HepG2 (cell line): ENCODE data around the gene ENTPD1. TPM values are rescaled to one million over a fixed set of nuclear protein-coding genes. Genes with fewer than 3 reads are reported as not detected.

Experiments
- ATAC-seq: fragments of 200-7000 bp; cut with Tn5 transposase; 3 replicates; pipeline ENCODE4 v1.9.1; 2020; ENCODE audit warnings: mild to moderate bottlenecking, moderate library complexity
- BruUV-seq: library from RNA; stranded (reverse); fragments of 400-500 nt; replicated peaks from 2 replicates; lab custom pipeline; 2021; lab: Mats Ljungman, UMichigan
- CTCF ChIA-PET: fragments of 300-600 bp; formaldehyde crosslinking; extraction: SDS; loops from one replicate; lab custom pipeline; 2021; ENCODE audit warnings: low total read pairs, inconsistent platforms, low intra/inter-chr PET ratio; lab: Yijun Ruan, JAX
- POLR2A ChIA-PET: fragments of 350-600 bp; sonication (Branson Sonifier 250); formaldehyde crosslinking; loops from one replicate; lab custom pipeline; 2020; ENCODE audit warnings: antibody characterized with exemption, inconsistent platforms; lab: Yijun Ruan, JAX
- DNase-seq: peaks from one replicate; pipeline ENCODE4 v3.0.0-alpha.2; 2015; ENCODE audit warnings: low spot score
- FAIRE-seq: peaks from 3 replicates; lab custom pipeline; 2011; peaks lifted over from hg19 to GRCh38; lab: Jason Lieb, UNC
- H2AFZ ChIP-seq: one replicate; pipeline ENCODE4 v1.6.1; 2011; ENCODE audit warnings: low read length, inconsistent platforms
- H3K27ac ChIP-seq: fragments of 300-600 bp; 3 replicates; pipeline ENCODE4 v1.8.0; 2011; ENCODE audit warnings: mixed run types, mild to moderate bottlenecking, mixed read lengths, low read length, inconsistent platforms; ENCODE audit not compliant: insufficient read depth; ENCODE audit errors: extremely low read length
- H3K27me3 ChIP-seq, 2 experiments: fragments of 200-600 bp in 1 of 2; 2 replicates in 1 of 2; 3 replicates in 1 of 2; pipeline versions ENCODE4 v1.6.0 to v1.8.0; 2011; ENCODE audit warnings: low read length in 2 of 2, mild to moderate bottlenecking in 2 of 2, moderate library complexity in 2 of 2, inconsistent platforms in 1 of 2; ENCODE audit not compliant: insufficient read depth in 2 of 2, control insufficient read depth in 1 of 2
- H3K36me3 ChIP-seq, 2 experiments: fragments of 200-600 bp in 1 of 2; replicated peaks in 1 of 2; 2 replicates in 1 of 2; 3 replicates in 1 of 2; pipeline versions ENCODE4 v1.5.1 to v1.8.0; 2011; ENCODE audit warnings: low read length in 2 of 2, inconsistent platforms in 1 of 2; ENCODE audit not compliant: insufficient read depth in 2 of 2, control insufficient read depth in 1 of 2
- H3K4me1 ChIP-seq: 2 replicates; pipeline ENCODE4 v1.5.1; 2012; ENCODE audit warnings: low read length, inconsistent platforms; ENCODE audit not compliant: insufficient read depth
- H3K4me2 ChIP-seq: 2 replicates; pipeline ENCODE4 v1.6.0; 2011; ENCODE audit warnings: low read depth, low read length, inconsistent platforms
- H3K4me3 ChIP-seq, 3 experiments: fragments of 200-600 bp in 1 of 3; sonication (generic), shearing (Covaris generic) in 1 of 3; replicated peaks in 1 of 3; 2 replicates each; pipeline ENCODE4 v1.5.1; 2011 to 2016; ENCODE audit warnings: low read length in 3 of 3, inconsistent platforms in 2 of 3, low read depth in 2 of 3, mild to moderate bottlenecking in 2 of 3, control low read depth in 1 of 3, mixed read lengths in 1 of 3; ENCODE audit not compliant: insufficient read depth in 1 of 3
- H3K79me2 ChIP-seq: one replicate; pipeline ENCODE4 v1.6.1; 2011; ENCODE audit warnings: low read length, inconsistent platforms; ENCODE audit not compliant: insufficient read depth
- H3K9ac ChIP-seq: 2 replicates; pipeline ENCODE4 v1.6.0; 2011; ENCODE audit warnings: mild to moderate bottlenecking, low read depth, low read length, inconsistent platforms; ENCODE audit not compliant: insufficient read depth
- H3K9me3 ChIP-seq: 2 replicates; pipeline ENCODE4 v1.5.1; 2012; ENCODE audit warnings: mild to moderate bottlenecking, low read length
- H4K20me1 ChIP-seq: 2 replicates; pipeline ENCODE4 v1.6.0; 2011; ENCODE audit warnings: inconsistent platforms, mild to moderate bottlenecking, low read length, moderate library complexity; ENCODE audit not compliant: insufficient read depth
- AGO2 ChIP-seq: fragments of 200-400 bp; formaldehyde crosslinking; optimal IDR thresholded peaks from 2 replicates; pipeline ENCODE3; 2017; ENCODE audit warnings: mild to moderate bottlenecking, low read depth, low read length, moderate library complexity
- FOXK2 ChIP-seq: fragments of 450-650 bp; IDR thresholded peaks from 2 replicates; pipeline ENCODE4 v1.6.1; 2016
- GLI4 ChIP-seq: sonication (generic); formaldehyde crosslinking; IDR thresholded peaks from 2 replicates; pipeline ENCODE4 v1.5.1; 2020; ENCODE audit warnings: missing genetic modification reagents, mild to moderate bottlenecking, moderate library complexity, borderline replicate concordance
- HOXA7 ChIP-seq: sonication (generic); formaldehyde crosslinking; IDR thresholded peaks from 2 replicates; pipeline ENCODE4 v1.8.1; 2022; ENCODE audit warnings: mild to moderate bottlenecking, missing genetic modification reagents, moderate library complexity
- MXD4 ChIP-seq: IDR thresholded peaks from 2 replicates; pipeline ENCODE4 v1.6.1; 2016; ENCODE audit warnings: mild to moderate bottlenecking, missing biosample characterization, missing genetic modification reagents
- NCOA5 ChIP-seq: sonication (generic); formaldehyde crosslinking; IDR thresholded peaks from 2 replicates; pipeline ENCODE4 v1.4.0; 2020; ENCODE audit warnings: missing genetic modification reagents
- NR2F6 ChIP-seq, 2 experiments: IDR thresholded peaks; 2 replicates each; pipeline ENCODE4 v1.6.1; 2016; ENCODE audit warnings: antibody characterized with exemption in 1 of 2, mild to moderate bottlenecking in 1 of 2
- POLR2A ChIP-seq, 2 experiments: IDR thresholded peaks; 2 replicates each; pipeline ENCODE4 v1.6.1; 2011; ENCODE audit warnings: low read depth in 2 of 2, low read length in 2 of 2, mild to moderate bottlenecking in 1 of 2, moderate library complexity in 1 of 2; ENCODE audit not compliant: insufficient read depth in 1 of 2
- REXO4 ChIP-seq: sonication (generic); formaldehyde crosslinking; IDR thresholded peaks from 2 replicates; pipeline ENCODE4 v1.8.0; 2022; ENCODE audit warnings: missing genetic modification reagents, mild to moderate bottlenecking, borderline replicate concordance
- SMC3 ChIP-seq: IDR thresholded peaks from 2 replicates; pipeline ENCODE4 v1.6.1; 2011; ENCODE audit warnings: low read length, improper control_type of control experiment
- TBX3 ChIP-seq: fragments of 450-650 bp; IDR thresholded peaks from 2 replicates; pipeline ENCODE4 v1.6.1; 2017; ENCODE audit warnings: antibody characterized with exemption, mild to moderate bottlenecking, inconsistent platforms, borderline replicate concordance
- ZNF251 ChIP-seq: sonication (generic); formaldehyde crosslinking; IDR thresholded peaks from 2 replicates; pipeline ENCODE4 v1.9.0; 2021; ENCODE audit warnings: mild to moderate bottlenecking, missing genetic modification reagents
- ZNF660 ChIP-seq: sonication (generic); formaldehyde crosslinking; IDR thresholded peaks from 2 replicates; pipeline ENCODE4 v1.5.1; 2020; ENCODE audit warnings: mild to moderate bottlenecking, low read depth, missing genetic modification reagents, borderline replicate concordance
- ZNF850 ChIP-seq: sonication (generic); formaldehyde crosslinking; conservative IDR thresholded peaks from 2 replicates; pipeline ENCODE4 v1.9.0; 2021; ENCODE audit warnings: mild to moderate bottlenecking, missing genetic modification reagents
- in situ Hi-C: cut with HindIII; loops from 2 replicates; pipeline ENCODE4 v1.10.0; 2017; ENCODE audit warnings: low pct_unique_long_range_greater_than_20kb; ENCODE audit not compliant: extremely low pct_ligation_motif_present
- intact Hi-C: fragments of 100-400 bp; cut with micrococcal nuclease; formaldehyde crosslinking; loops from one replicate; pipeline ENCODE4 v1.10.0; 2022; ENCODE audit not compliant: unreplicated experiment
- polyA plus RNA-seq, 8 experiments: library from polyadenylated mRNA; depleted of rRNA in 3 of 8; stranded (reverse) in 7 of 8; unstranded in 1 of 8; fragments of >200 nt; fragmentation: Illumina TruSeq in 4 of 8; extraction: Trizol in 4 of 8; gene quantifications; 2 replicates each; pipeline versions ENCODE4 v1.2.1 to v1.2.3, GENCODE V29; 2011 to 2016; ENCODE audit warnings: low read depth in 4 of 8, missing spikeins in 1 of 8, mixed read lengths in 1 of 8; ENCODE audit not compliant: insufficient read depth in 1 of 8
- total RNA-seq, 5 experiments: library from RNA; depleted of rRNA; stranded (reverse); fragments of >200 nt; fragmentation: Illumina TruSeq; extraction: Trizol; gene quantifications; 2 replicates each; pipeline ENCODE4 v1.2.3, GENCODE V29; 2016; ENCODE audit warnings: low read depth in 1 of 5
- TF ChIP-seq, protein P1 (sequence below): sonication (generic); formaldehyde crosslinking; conservative IDR thresholded peaks from 2 replicates; pipeline ENCODE4 v1.4.0; 2020; ENCODE audit warnings: missing genetic modification reagents

Gene ENTPD1
- total and polyA plus RNA-seq, 2 of the 13 experiments (the other 11 are each of a cell fraction or from before 2014, with no cell fraction given), result 0.07 TPM

DNA sequence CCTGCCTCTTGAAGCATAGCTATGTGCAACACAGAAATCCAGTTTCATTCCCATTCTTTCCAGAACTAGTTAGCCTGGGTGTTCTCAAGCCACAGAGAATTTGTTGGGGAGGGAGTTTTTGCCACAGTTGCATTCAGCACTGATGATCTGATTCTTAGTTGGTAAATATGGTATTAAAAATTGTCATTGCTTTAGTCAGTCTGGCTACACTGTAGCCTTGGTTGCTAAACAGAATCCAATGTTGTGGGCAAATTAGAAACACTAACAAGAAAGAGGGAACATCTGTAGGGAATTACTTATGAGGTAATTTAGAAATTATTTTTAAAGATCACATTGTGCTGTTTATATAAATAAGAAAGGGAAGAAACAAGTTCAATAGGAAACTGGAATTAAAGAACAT is 94.8 kb downstream of the ENTPD1 start:
- BruUV-seq, result no TSS peak
- CTCF ChIA-PET, result no interaction called here
- in situ Hi-C loops (loop anchor here (25.0 kb wide), 1 partner anchor 438 kb away; no protein-coding TSS in a partner anchor), intact Hi-C loops (no loop called here)
- Histone ChIP-seq H3K27ac (no peak overlapping the region), H3K9ac (no peak overlapping the region), H2AFZ (no peak overlapping the region), H3K4me2 (no peak overlapping the region)
- FAIRE-seq, result no peak
- TF ChIP-seq TBX3, result no peak
- no peak for TF ChIP-seq ZNF660 (CRISPR knock-in tag)
- no peak for TF ChIP-seq FOXK2
- no peak for TF ChIP-seq MXD4 (CRISPR knock-in tag)
- no peak for TF ChIP-seq ZNF850 (CRISPR knock-in tag)
- no peak for TF ChIP-seq AGO2
- no peak for TF ChIP-seq ZNF251 (CRISPR knock-in tag)
- no peak for TF ChIP-seq POLR2A (IDR thresholded peaks at IDR 0.05; ENCODE audit: insufficient read depth in 1 of 2, low read depth in 2 of 2, low read length in 2 of 2)
- TF ChIP-seq NCOA5 (CRISPR knock-in tag), result no peak
- no peak for TF ChIP-seq NR2F6 (IDR thresholded peaks at IDR 0.05)
- no peak for TF ChIP-seq NR2F6 (CRISPR knock-in tag; IDR thresholded peaks at IDR 0.05)
- no peak for TF ChIP-seq GLI4 (CRISPR knock-in tag)
- TF ChIP-seq HOXA7 (CRISPR knock-in tag), result no peak
- TF ChIP-seq SMC3, result no peak
- no peak for TF ChIP-seq REXO4 (CRISPR knock-in tag)
- TF ChIP-seq, protein P1, sequence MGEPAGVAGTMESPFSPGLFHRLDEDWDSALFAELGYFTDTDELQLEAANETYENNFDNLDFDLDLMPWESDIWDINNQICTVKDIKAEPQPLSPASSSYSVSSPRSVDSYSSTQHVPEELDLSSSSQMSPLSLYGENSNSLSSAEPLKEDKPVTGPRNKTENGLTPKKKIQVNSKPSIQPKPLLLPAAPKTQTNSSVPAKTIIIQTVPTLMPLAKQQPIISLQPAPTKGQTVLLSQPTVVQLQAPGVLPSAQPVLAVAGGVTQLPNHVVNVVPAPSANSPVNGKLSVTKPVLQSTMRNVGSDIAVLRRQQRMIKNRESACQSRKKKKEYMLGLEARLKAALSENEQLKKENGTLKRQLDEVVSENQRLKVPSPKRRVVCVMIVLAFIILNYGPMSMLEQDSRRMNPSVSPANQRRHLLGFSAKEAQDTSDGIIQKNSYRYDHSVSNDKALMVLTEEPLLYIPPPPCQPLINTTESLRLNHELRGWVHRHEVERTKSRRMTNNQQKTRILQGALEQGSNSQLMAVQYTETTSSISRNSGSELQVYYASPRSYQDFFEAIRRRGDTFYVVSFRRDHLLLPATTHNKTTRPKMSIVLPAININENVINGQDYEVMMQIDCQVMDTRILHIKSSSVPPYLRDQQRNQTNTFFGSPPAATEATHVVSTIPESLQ (CRISPR knock-in tag), result no peak
- TF ChIP-seq, all 625 proteins: peak for 0
- Histone ChIP-seq H4K20me1 (no peaks in the 10 kb centered on the region), H3K36me3 (no peaks in the 10 kb centered on the region), H3K4me3 (no peak overlapping the region), H3K27me3 (no peaks in the 10 kb centered on the region), H3K79me2 (no peaks in the 10 kb centered on the region), H3K4me1 (no peaks in the 10 kb centered on the region), H3K9me3 (no peaks in the 10 kb centered on the region)
- POLR2A ChIA-PET, result no interaction called here
- no peak for ATAC-seq
- no peak for DNase-seq
